ENCODE measurements around the gene FOXN3. TPM values are rescaled to one million over a fixed set of nuclear protein-coding genes. Genes with fewer than 3 reads are reported as not detected.
A peak's percentile ranks its signal among the peaks of the same experiment; 100 is the strongest.

The FOXN3 gene
- total RNA-seq, 1 experiment from 2014 or later = 6.5 TPM

- no peak for DNase-seq (ENCODE audit: low read depth)
These were observed 85.6 kb downstream of the FOXN3 start for GRCh38 chr14:89331398-89331797.

DNA sequence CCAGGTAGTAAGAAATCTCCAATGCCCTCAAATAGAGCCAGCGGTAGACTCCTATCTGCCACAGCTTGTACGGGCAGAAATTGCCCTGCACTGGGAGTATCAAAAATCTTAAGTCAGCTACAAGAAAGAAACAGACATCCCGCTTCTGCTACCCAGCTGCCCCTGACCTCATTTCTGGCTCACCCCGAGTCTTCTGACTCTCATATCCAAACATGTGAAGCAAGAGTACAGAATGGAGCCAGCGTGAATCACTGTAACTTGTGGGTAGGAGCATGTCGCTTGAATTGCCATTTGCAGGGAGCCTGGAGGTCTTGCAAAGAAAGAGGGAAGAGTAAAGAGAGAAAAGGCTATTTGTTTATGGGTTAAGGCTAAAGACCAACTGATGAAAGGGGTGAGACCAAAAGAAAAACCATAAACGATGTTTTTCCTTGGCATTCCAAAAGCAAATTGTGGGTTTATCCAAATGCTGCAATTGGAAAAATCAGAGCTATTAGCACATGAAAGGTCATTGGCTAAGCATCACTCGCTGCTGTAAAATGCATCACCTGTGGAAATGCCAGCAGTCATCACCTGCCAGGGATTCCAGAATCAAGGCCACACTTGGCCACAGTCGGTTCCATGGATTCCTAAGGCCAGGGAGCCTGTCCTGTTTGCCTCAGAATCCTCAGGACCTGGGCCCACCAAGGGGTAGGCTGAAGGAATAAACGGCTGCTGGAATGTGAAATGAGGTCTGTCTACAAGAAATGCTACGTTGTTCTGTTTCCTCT is 86.6 kb downstream of the FOXN3 start:
- no peak for DNase-seq (ENCODE audit: low read depth)

- no peak for DNase-seq (ENCODE audit: low read depth)
These were observed 89.2 kb downstream of the FOXN3 start for GRCh38 chr14:89327771-89328212.

GRCh38 chr14:89325959-89326358 is 91.1 kb downstream of the FOXN3 start:
- no peak for DNase-seq (ENCODE audit: low read depth)

GRCh38 chr14:89325299-89325883 is 91.6 kb downstream of the FOXN3 start:
- no peak for DNase-seq (ENCODE audit: low read depth)

GRCh38 chr14:89324501-89325298 is 92.3 kb downstream of the FOXN3 start:
- DNase-seq (ENCODE audit: low read depth) = no peak

DNA sequence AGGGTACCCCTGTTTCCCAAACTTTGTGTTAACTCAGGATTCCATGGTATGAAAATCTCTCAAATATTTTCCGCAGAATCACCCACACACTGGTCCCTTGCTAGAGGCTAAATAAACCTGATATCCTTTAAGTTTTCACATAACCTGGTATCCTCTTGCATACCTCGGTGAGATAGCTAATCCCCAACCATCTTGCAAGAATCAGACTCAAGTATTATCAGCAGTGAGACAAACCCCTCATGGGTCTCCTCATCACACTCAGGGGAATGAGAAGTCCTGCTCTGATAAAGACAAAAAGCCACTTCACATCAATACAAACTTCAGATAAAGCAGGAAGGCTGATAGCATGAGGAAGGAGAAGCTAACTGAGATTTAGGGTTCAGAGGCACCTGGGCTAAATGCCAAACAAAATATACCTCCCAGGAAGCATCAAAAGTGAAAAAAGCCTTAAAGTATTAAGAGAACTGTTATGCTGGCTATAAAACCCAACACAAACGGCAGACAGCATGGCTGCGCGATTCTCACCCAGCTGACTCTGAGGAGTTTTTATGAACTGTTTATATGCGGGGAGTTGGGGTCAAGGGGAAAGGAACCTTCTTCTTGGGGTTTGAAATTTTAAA is 96.5 kb downstream of the FOXN3 start:
- DNase-seq (ENCODE audit: low read depth) = no peak

- DNase-seq (ENCODE audit: low read depth) = no peak
These were observed 97.3 kb downstream of the FOXN3 start for GRCh38 chr14:89319687-89320086.

DNA sequence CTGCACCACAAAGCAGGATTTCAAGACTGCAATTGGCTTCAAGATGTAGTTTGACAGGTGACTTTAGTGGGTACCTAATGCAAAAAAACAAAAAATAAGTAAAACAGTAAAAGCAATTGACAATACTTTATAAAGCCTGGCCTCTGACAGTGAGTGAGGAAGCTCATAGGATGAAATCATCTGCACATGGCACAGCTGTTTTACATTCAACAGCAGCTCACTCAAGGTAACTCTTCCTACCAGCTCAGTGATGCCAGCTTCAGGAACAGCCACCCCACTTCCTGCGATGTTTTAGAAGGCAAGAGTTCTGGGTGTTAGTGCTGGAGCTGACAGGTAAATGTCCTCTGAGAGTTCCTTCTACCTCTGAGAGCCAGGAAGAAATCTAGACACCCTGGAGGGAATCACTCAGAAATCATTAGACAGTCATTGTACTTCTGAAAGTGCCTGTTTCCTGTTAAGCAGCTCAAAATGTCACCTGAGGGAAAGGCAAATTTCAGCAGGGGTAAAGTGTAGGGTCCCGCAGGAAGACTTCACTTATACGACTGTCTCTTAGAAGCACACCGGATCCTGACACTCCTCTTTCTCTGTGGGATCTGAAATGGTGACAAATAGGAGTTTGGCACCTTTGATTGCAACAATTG is 99.9 kb downstream of the FOXN3 start:
- no peak for DNase-seq (ENCODE audit: low read depth)

DNA sequence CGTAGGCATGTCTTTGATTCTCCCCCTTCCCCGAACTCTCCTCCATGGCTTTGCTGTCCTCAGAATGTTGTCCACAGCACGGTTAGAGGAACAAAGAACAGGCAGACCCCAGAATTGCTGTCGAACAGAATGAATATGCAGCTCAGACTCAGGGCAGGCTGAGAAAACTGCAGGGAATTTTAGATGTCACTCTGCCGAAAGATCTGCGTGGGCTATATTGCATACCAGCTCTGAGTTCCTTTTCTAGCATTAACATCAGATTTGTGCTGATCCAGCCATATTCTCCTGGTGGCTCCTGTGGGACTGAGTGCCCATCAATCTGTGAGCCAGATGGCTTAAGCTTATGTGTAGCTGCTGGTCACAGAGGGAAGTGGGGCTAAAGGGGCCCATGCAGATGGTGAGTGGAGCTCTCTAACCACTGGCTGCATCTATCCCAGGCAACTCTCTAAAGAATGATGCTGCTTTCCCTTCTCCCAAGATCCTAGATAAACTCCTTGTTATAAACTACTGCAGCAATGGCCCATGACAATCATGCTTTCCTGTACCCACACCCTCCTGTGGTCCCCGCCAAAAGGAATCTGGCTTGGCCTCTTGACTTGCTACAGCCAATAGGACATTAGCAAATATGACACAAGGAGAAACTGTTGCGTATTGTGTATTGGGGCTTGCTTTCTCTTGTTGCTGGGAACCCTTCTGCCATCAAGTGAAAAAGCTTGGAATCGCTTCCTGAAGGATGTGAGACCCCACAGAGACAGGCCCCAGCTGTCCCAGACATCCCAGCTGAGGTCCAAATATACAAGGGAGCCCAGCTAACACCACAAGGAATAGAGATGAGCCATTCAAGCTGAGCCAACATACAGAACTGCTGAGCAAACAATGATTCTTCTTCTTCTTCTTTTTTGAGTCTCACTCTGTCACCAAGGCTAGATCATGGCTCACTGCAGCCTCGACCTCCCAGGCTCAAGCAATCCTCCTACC is 101.3 kb downstream of the FOXN3 start:
- DNase-seq (ENCODE audit: low read depth) = no peak

GRCh38 chr14:89314274-89314673 is 102.8 kb downstream of the FOXN3 start:
- DNase-seq (ENCODE audit: low read depth) = no peak

DNA sequence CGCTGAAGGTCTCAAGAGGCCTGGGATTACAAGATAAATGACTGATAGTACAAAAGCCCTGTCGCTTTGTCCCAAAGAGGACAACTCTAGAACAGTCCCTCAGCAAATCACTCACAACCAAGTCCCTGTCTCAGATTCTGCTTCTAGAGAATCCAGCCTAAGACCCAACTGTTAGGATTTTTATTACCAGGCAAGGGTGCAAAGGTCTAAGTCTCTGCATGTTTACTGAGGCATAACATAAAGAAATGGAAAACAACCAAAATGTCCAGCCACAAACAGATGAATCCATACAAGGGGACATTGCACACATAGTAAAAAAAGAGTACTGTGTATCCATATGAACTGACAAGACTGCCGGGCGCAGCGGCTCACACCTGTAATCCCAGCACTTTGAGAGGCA is 104.1 kb downstream of the FOXN3 start:
- DNase-seq (ENCODE audit: low read depth) = no peak

- DNase-seq (ENCODE audit: low read depth) = no peak
These were observed 106.8 kb downstream of the FOXN3 start for GRCh38 chr14:89310211-89310610.

GRCh38 chr14:89309670-89310177 is 107.3 kb downstream of the FOXN3 start:
- no peak for DNase-seq (ENCODE audit: low read depth)

DNA sequence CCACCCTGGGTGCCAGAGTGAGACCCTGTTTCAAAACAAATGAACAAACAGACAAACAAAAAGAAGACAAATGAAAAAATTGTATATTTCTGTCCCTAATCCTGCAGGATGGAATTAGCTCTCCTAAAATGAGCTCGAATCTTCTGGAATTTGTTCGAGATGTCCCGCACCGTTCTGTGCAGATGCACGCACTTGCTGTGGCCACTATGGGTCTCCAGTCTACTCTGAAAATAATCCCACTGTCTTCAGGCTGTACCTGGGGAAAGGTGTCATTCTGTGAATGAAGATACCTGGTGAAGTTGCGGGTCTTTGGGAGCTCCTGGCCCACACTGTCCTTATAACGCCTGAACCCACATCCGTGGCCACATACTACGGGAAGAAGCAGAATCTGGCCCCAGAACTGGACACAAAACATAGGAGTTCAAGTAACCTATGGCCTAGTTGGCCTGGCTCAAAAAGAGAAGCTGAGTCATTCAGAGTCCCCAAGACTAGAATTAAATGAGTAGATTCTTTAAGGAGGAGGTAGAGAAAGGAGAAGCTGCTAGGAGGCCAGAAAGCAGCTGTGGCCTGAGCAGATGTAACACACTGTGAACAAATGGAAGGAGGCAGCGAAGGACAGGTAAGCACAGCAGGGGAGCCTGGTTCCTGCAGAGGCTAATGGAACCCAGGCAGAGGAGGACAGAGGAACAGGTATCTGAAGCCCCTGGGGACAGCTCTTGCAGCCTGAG is 108.6 kb downstream of the FOXN3 start:
- no peak for DNase-seq (ENCODE audit: low read depth)

DNA sequence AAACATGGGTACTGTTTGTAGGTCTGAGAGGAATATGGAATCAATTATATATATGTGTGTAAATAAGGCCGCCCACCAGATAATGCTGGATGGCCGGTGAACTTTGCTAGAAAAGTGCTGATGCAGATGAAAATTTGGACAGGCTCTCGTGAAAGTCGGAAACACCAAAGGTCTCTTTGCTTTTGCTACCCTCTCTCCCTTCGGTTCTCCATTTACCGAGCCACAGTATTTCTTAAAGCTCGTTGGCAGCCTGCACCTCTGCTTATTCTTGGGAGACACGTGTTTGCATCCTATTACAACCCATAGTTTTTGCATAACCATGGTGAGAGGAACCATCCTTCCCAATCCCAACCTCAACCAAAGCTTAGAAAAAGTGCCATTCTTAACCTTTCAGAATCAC is 109.6 kb downstream of the FOXN3 start:
- DNase-seq (ENCODE audit: low read depth) = no peak

DNA sequence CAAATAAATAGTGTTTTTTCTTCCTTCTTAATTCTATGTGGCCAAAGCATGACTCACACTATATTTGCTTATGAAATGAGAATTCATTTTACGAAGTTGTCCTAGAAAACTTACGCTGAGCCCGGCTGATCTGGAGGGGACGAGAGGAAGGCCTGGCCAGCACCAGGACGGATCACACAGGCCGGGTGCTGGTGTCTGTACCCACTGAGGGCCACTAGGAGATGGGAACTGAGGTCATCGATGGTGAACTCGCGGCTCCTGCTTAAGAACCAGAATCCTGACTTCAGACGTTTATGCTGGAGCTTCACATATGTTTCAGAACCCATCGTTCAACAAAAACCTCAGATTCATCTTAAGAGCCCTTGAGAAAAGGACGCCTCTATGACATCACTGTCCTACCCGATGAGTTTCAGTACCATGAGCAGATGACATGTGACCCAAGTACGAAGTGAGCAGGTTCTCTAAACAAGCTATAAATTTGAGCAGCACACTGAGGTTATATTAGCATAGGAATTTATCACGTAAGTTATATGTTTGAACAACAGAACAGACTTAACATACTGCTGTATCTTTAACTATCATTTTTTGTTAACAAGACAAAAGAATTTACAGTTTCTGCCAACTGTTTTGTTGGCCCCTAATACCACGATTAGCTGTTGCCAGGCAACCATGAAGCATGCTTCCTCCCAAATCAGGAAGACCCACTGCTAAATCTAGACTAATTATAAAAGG is 111.9 kb downstream of the FOXN3 start:
- peak; percentile 18 for DNase-seq (ENCODE audit: low read depth)

- no peak for DNase-seq (ENCODE audit: low read depth)
These were observed 112.5 kb downstream of the FOXN3 start for GRCh38 chr14:89304561-89304960.
